HepG2 (cell line): ENCODE measurements around the gene PCIF1. TPM values are rescaled to one million over a fixed set of nuclear protein-coding genes. Genes with fewer than 3 reads are reported as not detected.

Source experiments
- BORCS8-MEF2B ChIP-seq: sonication (generic); formaldehyde crosslinking; IDR thresholded peaks from 2 replicates; pipeline ENCODE4 v1.8.0; 2022; ENCODE audit warnings: mild to moderate bottlenecking, missing genetic modification reagents
- RBM39 ChIP-seq: fragments of 200-400 bp; formaldehyde crosslinking; IDR thresholded peaks from one replicate; pipeline ENCODE4 v1.6.1; 2018; ENCODE audit warnings: antibody characterized with exemption, mild to moderate bottlenecking, low read depth, low read length; ENCODE audit not compliant: poor library complexity, severe bottlenecking
- ZBED4 ChIP-seq: sonication (generic); formaldehyde crosslinking; IDR thresholded peaks from 2 replicates; pipeline ENCODE4 v1.4.0; 2020; ENCODE audit warnings: missing genetic modification reagents, borderline replicate concordance
- ZHX2 ChIP-seq, 2 experiments: sonication (generic) in 1 of 2; formaldehyde crosslinking in 1 of 2; IDR thresholded peaks; 2 replicates each; pipeline versions ENCODE4 v1.6.1 to v1.9.0; 2014 to 2022; ENCODE audit warnings: antibody characterized with exemption in 1 of 2, borderline replicate concordance in 1 of 2, inconsistent platforms in 1 of 2, low read depth in 1 of 2, missing genetic modification reagents in 1 of 2
- ZNF451 ChIP-seq: sonication (generic); formaldehyde crosslinking; IDR thresholded peaks from 2 replicates; pipeline ENCODE4 v1.5.0; 2020; ENCODE audit warnings: mild to moderate bottlenecking, missing genetic modification reagents
- ZNF547 ChIP-seq: sonication (generic); formaldehyde crosslinking; IDR thresholded peaks from 2 replicates; pipeline ENCODE4 v1.5.1; 2020; ENCODE audit warnings: mild to moderate bottlenecking, missing genetic modification reagents
- ZNF614 ChIP-seq: IDR thresholded peaks from 2 replicates; pipeline ENCODE4 v1.6.1; 2018; ENCODE audit warnings: missing biosample characterization, missing genetic modification reagents, inconsistent platforms, borderline replicate concordance
- ZNF776 ChIP-seq: sonication (generic); formaldehyde crosslinking; IDR thresholded peaks from 2 replicates; pipeline ENCODE4 v1.4.0; 2020; ENCODE audit warnings: mild to moderate bottlenecking, missing genetic modification reagents
- polyA plus RNA-seq, 8 experiments: library from polyadenylated mRNA; depleted of rRNA in 3 of 8; stranded (reverse) in 7 of 8; unstranded in 1 of 8; fragments of >200 nt; fragmentation: Illumina TruSeq in 4 of 8; extraction: Trizol in 4 of 8; gene quantifications; 2 replicates each; pipeline versions ENCODE4 v1.2.1 to v1.2.3, GENCODE V29; 2011 to 2016; ENCODE audit warnings: low read depth in 4 of 8, missing spikeins in 1 of 8, mixed read lengths in 1 of 8; ENCODE audit not compliant: insufficient read depth in 1 of 8
- total RNA-seq, 5 experiments: library from RNA; depleted of rRNA; stranded (reverse); fragments of >200 nt; fragmentation: Illumina TruSeq; extraction: Trizol; gene quantifications; 2 replicates each; pipeline ENCODE4 v1.2.3, GENCODE V29; 2016; ENCODE audit warnings: low read depth in 1 of 5
- TF ChIP-seq, protein P1 (sequence below): sonication (generic); formaldehyde crosslinking; IDR thresholded peaks from 2 replicates; pipeline ENCODE4 v1.4.0; 2020; ENCODE audit warnings: missing genetic modification reagents
- TF ChIP-seq, protein P2 (sequence below): IDR thresholded peaks from 2 replicates; pipeline ENCODE4 v1.6.1; 2016; ENCODE audit warnings: low read depth, borderline replicate concordance
- TF ChIP-seq, protein P3 (sequence below): IDR thresholded peaks from 2 replicates; pipeline ENCODE4 v1.6.1; 2016; ENCODE audit warnings: low read depth
- TF ChIP-seq, protein P4 (sequence below): sonication (generic); formaldehyde crosslinking; IDR thresholded peaks from 2 replicates; pipeline ENCODE4 v1.5.1; 2020; ENCODE audit warnings: missing genetic modification reagents, mild to moderate bottlenecking, borderline replicate concordance

PCIF1 gene
- total and polyA plus RNA-seq, 2 of the 13 experiments (the other 11 are each of a cell fraction or from before 2014, with no cell fraction given): 20.9 to 24.4 TPM

GRCh38 chr20:45987108-45987780 is 52.8 kb downstream of the PCIF1 start (continued):
- TF ChIP-seq, protein P1, sequence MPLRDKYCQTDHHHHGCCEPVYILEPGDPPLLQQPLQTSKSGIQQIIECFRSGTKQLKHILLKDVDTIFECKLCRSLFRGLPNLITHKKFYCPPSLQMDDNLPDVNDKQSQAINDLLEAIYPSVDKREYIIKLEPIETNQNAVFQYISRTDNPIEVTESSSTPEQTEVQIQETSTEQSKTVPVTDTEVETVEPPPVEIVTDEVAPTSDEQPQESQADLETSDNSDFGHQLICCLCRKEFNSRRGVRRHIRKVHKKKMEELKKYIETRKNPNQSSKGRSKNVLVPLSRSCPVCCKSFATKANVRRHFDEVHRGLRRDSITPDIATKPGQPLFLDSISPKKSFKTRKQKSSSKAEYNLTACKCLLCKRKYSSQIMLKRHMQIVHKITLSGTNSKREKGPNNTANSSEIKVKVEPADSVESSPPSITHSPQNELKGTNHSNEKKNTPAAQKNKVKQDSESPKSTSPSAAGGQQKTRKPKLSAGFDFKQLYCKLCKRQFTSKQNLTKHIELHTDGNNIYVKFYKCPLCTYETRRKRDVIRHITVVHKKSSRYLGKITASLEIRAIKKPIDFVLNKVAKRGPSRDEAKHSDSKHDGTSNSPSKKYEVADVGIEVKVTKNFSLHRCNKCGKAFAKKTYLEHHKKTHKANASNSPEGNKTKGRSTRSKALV (CRISPR knock-in tag): no peak
- TF ChIP-seq ZNF451 (CRISPR knock-in tag) (no peak), ZHX2 (IDR thresholded peaks at IDR 0.05; ENCODE audit: low read depth) (no peak), ZHX2 (CRISPR knock-in tag; IDR thresholded peaks at IDR 0.05; ENCODE audit: borderline replicate concordance) (no peak), ZNF614 (CRISPR knock-in tag) (0 out of 2 replicates have a peak, but pooled peaks have one; percentile 29), ZBED4 (CRISPR knock-in tag) (0 out of 2 replicates have a peak, but pooled peaks have one; percentile 29), ZNF776 (CRISPR knock-in tag) (no peak), ZNF547 (CRISPR knock-in tag) (peak; percentile 70; the same call in 1 of the 2 replicates), BORCS8-MEF2B (CRISPR knock-in tag) (no peak; the same call in 1 of the 2 replicates), RBM39 (peak; percentile 25)
- TF ChIP-seq, protein P2, sequence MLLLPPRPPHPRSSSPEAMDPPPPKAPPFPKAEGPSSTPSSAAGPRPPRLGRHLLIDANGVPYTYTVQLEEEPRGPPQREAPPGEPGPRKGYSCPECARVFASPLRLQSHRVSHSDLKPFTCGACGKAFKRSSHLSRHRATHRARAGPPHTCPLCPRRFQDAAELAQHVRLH (CRISPR knock-in tag): peak; percentile 53; the same call in 1 of the 2 replicates
- TF ChIP-seq, protein P3, sequence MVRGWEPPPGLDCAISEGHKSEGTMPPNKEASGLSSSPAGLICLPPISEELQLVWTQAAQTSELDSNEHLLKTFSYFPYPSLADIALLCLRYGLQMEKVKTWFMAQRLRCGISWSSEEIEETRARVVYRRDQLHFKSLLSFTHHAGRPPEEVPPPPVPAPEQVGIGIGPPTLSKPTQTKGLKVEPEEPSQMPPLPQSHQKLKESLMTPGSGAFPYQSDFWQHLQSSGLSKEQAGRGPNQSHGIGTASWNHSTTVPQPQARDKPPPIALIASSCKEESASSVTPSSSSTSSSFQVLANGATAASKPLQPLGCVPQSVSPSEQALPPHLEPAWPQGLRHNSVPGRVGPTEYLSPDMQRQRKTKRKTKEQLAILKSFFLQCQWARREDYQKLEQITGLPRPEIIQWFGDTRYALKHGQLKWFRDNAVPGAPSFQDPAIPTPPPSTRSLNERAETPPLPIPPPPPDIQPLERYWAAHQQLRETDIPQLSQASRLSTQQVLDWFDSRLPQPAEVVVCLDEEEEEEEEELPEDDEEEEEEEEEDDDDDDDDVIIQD (CRISPR knock-in tag): 0 out of 2 replicates have a peak, but pooled peaks have one; percentile 29
- TF ChIP-seq, protein P4, sequence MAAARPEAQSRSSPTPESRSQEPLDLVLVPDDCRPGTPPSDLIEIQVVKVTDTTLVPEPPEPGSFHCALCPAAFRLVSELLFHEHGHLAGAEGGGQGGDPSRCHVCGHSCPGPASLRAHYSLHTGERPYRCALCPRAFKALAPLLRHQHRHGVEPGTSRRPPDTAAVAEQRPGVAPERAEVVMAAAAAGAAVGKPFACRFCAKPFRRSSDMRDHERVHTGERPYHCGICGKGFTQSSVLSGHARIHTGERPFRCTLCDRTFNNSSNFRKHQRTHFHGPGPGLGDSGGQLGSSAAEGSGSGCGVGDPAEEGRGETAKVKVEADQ (CRISPR knock-in tag): 0 out of 2 replicates have a peak, but pooled peaks have one; percentile 72
